C1 segment of cervical spinal cord (tissue), 14 donors: ENCODE results near the gene SORCS2.
A peak's percentile ranks its signal among the peaks of the same experiment; 100 is the strongest.

Experiments
- DNase-seq, 14 donors: peaks; one replicate each; lab custom pipeline; 2025; lab: John Stamatoyannopoulos, UW

Gene SORCS2

DNA sequence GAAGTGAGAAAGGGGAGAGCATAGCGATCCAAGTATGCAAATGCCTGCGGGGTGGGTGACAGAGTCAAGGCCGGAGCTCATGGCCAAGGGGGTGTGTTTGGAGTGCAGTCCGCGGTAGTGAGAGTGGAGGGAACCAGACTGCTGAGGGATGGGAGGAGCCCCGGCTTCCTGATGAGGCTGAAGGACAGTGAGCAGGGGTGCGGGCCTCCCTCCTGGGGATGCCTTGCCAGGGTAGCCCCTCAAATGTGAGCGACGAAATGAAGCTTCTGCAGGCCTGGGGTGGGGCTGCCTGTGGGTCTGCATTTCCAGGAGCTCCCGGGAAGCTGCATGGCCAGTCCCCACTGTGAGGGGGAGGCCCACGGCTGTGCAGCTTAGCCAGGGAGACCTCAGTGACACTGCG, 197.4 kb downstream of the SORCS2 start:
- no peak for DNase-seq

DNA sequence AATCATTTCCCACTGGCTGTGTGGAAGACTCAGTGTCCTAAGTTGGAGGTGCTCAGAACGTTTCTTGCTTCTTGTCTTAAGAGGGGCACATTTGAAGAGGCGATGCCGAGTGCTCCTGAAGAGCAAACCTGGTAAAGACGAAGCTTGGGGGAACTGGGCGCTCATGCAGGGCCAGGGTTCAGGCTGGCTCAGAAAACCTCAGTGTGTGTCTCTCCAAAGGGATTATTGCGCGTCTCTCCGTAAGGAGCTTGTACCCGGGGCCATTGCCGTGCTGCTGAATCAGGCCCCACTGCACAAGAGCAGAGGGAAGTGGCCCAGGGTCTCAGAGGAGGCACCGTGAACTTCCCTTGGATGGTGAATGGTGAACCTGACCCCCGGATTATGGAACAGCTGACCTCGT, 198.0 kb downstream of the SORCS2 start:
- no peak for DNase-seq

DNA sequence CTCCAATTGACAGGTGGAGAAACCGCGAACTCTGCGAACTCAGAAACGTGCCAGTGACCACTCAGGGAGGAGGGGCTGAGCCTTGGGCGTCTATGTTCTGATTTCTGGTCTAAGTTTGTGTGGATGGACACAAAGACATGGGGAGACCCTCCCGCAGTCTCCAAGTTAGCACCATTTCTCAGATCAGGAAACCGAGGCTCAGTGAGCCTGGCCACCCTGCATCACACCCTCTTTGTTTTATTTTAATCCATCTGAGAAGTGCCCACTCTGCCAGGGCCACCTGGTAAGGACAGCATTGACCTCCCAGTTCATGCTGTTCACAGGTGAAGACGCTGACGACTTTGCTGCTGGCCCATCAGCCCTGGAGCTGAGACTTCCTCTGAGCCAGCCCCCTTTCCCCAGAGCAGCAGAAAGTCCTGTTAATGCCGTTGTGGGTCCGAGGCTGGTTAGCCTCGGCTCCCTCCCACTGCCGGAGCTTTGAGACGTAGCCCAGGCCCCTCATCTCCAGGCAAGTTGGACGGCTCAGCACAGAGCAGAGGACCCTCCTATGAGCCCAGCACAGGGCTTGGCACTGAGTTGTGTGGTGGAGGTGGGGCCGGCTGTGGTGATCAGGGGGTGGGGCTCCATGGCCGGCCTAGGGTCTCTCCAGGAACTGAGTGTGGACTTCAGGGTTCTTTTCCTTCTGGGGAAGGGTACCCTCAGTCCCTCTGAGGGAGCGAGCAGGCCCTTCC, 198.7 kb downstream of the SORCS2 start:
- DNase-seq = no peak

DNA sequence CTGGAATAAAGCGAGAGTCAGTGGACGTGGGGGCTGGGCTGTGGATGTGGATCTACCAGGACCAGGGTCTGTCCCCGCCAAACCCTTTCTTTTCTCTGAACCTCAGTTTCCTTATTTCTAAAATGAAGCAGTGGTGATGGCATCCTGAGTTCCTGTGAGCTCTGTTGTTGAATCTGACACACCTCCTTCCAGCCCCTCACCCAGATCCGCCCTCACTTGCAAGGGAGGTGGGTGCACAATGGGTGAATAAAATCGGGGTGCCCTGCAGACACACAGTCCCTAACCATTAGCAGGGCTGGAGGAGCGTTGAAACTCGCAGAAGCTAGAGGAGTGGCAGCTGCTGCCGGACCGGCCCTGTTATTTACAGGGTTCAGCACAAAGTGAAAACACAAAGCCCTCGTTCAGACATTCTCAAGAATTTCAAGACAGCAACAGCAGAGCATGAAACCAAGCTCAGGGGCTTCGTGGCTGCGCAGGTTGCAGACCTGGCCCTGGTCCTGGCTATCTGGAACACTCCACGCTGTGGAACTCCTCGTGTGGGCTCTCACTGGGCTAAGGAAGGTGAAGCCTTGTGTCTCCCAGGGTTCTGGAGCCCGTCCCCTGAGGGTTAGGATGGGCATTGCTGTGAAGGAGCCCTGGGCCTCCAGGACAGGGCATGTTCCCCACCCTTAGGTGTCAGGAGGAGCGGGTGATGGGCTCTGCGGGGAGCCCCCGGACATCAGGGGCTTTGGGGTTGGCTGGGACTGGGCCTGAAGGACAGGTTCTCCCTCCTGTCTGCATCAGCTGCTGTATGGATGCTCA, 199.5 kb downstream of the SORCS2 start:
- DNase-seq = no peak

DNA sequence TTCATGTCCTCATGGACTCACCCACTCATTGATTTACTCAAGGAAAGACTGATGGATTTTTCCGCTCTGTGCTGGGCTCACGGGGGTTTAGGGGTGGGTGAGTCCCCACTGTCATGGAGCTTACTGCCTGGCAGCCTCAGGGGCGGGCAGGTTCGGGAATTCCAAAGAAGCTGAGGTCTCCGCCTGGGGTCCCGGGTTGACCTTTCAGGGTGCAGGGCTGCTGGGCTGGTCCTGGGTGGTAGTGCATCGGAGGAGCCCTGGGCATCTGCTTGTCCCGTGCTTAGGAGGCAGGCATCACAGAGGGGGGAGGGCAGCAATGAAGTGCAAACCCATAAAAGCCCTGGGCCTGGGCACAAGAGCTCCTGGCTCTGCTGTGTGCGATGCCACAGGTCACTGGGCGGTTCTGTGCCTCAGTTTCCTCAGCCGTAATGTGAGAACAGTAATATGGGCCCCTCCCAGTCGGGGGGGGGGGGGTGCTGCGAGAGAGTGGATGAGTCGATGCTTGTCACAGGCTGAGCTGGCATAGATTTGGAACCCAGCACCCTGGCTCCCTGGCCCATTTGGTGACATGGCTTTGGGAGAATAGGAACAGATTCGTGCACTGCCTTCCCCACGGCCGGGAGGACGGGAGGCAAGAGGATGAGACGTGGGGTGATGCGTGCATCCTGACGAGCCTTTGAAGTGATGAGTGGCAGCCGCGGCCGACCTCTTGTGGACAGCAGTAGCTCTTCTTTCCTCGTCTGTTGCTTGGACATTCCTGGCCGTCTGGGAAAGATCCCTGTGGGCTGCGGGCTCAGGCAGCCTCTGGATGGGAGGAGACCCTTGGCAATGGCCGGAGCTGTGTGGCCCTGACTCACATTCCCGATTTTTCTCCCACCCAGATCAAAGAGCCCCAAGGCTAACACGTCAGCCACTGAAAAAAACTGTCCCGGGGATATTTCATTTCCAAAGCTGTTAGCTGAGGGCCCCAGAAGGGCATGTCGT, 200.4 kb downstream of the SORCS2 start:
- peak in 1 of 14 donors; percentile 28 for DNase-seq

DNA sequence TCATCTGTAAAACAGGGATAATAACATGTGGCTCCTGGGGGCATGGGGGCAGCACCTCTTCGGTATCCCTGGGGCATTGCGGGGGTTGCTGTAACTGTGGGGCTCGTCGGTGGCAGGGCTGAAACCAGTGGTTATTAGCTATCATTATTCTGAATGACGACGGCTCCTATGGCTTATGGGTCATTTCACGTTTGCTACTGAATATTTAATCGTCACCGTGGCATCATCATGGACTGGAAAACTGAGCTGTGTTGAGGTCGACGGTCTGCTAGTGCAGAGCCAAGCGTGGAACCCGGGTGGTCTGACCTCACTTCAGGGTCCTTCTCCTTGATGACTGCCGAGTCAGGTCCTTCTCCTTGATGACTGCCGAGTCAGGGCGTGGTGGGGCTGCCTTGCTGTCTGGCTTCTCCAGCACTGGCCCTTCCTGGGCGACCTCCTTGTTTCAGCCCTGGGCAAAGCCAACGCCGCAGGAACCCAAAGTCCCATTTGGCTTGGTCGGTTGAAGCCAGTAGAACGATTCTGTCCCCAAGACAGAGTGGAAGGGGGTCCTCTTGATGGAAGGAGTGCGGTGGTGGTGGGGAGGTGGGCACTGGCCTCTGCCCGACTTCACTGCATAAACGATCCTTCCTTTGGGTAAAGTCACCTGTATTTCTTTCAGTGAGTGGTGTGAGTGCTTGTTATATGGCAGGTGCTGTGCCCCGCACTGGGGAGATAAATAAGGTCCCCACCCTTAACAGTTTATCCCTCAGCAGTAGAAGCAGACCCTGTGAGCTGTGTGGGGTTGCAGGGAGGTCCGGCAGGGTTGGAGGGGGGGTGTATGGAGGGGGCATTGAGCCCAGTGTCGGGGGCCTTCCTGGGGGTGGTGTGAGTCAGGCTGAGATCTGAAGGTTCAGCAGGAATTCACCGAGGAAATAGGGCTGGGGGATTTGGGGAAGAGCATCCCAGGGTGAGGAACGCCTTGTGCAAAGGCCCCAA, 201.6 kb downstream of the SORCS2 start:
- no peak for DNase-seq

DNA sequence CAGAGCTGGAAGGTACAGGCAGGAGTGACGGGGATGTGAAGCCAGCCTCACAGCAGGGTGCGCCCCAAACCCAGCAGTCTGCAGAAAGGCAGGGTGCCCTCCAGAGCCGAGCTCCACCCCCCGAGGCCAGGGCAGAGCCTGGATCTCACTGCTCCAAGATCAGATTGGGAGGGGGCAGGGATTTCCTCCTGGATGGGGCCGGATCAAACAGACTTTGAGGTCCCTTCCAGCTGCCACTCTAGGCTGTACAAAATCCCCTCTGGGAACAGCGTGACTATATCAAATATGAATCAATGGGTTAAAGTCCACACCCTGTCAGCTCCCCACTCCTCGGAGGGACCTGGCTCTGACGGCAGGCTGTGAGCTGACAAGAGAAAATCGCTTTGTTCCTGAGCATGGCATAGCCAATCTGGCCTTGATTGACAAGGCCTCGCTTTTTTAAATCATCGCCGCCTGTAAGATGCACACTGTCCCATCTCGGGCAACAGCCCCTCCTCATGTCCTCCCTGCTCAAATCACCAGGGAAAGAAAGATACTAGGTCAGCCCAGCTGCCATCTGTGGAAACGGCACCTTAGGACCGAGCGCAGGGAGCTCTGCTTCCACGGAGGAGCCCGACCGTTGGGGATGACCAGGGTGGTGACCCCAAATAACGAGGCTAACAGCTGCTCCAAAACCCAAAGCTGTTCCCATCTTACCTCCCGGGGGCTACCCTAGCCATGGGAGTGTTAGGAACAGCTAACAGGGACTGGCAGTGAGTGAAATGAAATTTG, 202.5 kb downstream of the SORCS2 start:
- DNase-seq = no peak

DNA sequence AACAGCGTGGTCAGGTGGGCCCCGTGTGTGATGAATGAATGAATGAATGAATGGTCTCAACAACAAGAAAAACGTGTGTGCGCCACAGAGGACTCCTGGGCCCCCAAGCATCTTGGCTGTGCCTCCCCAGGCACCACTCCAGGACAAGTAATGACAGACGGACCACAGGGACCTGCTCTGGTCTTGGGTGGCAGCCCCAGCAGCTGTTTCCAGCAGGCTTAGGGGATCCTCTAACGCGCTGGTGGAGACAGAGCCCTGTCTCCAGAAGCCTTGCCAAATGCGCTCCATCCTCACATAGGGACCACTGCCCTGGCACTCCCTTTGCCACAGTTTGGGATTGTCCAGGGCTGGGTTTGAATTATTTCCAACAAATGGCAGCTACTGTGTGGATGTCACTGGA, 203.3 kb downstream of the SORCS2 start:
- no peak for DNase-seq

DNA sequence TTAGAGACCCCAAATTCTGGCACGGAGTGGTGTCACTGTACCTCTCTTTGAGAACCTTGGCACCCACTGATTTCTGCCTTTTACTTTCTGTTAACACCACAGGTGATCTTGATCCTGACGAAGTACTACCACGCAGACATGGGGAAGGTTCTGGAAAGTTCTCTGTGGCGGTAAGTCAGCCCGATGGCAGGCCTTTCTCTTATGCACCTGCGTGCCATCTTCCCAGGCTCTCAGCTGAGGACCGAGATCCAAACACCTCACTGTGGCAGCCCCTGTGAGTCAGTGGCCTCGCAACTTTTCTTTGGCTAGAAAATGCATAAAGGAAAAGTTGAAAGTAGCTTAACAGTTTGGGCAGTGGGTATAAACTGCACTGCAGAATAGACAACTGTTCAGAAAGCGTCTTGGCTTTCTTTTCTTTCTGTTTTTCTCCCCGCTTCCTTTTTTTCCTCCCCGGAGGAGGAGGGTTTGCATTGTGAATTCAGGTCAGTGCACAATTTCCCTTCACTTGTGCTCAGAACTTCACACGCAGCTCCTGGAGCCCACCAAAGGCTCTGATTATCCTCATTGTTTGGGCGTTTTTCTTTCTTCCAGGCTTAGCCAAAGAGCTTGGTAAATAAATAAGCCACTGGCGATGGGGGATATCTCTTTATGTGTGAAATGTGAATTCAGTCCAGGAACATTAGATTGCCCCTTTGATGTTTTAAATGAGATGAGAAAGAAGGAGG, 204.0 kb downstream of the SORCS2 start:
- DNase-seq = no peak

DNA sequence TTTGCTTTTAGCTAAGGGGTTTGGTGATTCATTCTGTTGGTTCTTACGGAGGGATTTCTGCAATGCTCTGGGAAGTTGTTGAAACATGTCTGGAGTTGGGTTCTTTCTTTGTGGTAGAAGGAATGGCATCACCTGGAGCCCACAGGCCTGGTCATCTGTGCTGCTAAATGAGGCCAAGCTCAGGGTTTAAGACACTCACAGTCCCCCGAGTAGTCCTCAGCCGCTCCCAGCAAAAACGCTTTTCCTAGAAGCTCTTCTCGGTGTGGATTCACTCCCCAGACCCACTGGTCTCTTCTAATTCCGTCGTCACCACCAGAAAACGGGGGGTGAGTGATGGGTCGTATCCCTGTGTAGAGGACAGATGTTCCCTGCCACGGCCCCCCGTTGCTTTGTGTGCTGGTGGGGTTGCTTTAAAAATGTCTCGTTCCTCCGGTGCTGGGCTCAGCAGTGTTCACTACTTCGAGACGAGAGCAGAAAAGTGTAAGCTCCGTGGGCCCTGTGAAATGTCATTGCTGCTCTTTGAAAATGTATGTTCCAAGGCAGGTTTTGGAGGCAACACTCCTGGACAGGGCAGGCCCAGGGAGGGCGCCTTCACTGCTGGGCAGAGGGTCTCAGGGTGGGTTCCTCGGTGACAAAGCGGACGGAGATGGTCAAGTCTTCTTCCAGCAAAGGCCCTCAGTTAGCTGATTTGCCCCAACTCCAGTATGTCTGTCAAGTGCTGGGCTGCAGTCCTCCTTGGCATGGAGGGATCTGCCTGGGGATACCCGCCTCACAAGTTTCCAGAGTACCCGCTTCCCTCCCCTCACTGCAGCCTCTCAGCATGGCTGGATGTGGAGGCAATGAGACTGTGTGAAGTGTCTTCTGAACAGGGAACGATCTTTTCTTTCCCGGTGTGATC, 205.1 kb downstream of the SORCS2 start:
- no peak for DNase-seq

DNA sequence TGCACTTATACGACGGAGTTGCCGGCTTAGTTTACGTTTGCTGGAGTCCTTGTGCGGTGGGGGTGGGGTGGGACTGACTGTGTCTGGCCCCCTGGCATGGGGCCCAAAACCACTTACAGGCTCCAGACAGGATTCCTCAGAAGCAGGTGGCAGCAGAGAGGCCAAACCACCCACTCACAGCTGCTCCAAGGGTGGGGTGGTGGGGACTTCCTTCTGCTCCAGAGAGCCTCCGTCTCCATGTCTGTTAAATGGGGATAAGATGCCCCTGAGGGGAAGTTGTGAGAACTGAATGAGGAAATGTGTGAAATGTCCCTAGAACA, 205.7 kb downstream of the SORCS2 start:
- DNase-seq = no peak

DNA sequence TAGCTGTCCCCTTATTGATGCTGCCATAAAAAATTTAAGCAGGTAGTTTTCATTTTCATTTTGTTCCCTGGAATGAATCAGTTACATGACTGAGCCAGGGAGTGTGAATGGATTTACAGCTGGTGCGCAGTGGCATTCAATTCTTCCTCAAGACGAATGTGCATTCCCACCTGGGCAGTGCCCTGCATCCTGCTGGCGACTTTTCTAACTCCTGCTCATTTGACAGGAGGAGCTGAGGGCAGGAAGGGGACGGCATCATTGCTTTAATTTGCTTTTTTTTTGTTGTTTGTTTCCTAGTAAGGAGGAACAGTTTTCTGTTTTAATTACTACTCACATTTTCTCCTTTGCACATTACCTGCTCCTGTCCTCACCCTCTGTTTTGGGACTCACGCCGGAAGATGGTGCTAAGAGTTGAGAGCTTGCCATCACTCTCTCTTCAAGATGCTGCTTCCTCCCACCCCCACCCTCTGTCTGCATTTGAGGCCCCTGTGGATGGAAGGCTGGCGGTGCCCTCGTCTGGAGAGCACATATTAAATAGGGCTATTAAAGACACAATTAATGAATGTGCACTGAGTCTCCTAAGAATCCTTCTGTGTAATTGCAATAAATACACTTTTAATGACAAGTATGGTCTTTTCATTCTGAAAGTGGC, 206.6 kb downstream of the SORCS2 start:
- DNase-seq = no peak

DNA sequence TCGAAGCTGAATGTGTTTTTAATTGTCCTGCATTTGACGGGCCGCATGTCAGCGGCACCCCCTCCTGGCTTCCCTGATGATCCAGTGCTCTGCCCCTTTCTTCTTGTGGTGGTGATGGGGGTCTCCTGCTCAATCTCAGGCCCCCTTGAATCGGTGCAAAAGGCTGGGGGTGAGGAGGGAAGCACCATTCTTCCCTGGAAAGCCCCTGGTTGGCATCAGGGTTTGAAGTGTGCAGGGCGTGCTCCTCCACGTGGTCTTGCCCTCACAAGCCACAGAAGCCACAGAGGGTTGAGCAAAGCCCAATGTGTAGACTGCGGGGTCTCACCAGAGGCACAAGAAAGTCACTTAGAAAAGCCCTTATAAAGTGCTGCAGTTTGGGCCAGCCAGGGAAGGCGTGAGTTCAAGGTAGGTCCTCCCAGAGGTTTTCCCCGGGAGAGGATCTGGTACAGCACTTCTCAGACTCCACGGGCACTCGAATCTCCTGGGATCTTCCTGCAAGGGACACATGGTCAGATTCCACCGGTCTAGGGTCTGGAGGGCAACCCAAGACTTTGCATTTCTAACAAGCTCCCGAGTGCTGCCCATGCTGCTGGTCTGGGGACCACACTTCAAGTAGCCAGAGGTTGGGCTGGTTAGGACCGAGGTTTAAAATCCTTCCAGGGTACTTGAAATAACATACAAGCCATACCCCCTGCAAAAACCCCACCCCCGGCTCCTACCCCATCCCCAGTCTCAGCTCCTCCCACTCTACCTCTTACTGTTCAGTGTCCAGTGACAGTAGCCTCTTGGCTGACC, 207.3 kb downstream of the SORCS2 start:
- DNase-seq = no peak

DNA sequence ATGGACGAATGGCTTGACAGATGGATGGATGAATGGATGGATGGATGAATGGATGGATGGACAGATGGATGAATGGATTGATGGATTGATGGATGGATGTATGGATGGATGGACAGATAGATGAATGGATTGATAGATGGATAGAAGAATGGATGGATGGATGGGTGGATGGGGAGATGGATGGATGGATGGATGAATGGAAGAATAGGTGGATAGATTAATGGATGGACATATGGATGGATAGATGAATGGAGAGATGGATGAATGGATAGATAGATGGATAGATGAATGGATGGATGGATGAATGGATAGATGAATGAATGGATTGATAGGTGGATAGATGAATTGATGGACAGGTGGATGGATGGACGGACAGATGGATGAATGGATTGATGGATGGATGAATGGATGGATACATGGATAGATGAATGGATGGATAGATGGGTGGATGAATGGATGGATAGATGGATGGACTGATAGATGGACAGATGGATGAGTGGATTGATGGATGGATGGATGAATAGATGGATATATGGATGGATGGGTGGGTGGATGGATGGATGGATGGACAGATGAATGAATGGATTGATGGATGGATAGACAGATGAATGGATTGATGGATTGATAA, 208.4 kb downstream of the SORCS2 start:
- DNase-seq = no peak

DNA sequence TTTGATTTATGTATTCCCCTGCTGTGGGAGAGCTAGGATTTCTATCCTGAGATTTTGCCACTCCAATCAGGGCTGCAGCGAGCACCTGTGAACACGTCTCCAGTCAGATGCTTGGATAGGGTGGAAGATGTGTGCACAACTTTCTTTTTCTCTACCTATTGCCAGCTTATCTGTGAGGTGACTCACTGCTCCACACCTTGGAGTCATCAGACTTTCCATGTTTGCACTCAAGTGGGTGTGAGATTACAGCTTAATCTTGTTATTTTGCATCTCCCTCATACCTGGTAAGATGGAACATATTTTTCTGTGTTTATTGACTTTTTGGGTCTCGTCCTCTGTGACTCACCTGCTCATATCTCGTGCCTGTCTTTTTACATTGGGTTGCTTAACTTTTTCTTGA, 210.2 kb downstream of the SORCS2 start:
- DNase-seq = no peak

DNA sequence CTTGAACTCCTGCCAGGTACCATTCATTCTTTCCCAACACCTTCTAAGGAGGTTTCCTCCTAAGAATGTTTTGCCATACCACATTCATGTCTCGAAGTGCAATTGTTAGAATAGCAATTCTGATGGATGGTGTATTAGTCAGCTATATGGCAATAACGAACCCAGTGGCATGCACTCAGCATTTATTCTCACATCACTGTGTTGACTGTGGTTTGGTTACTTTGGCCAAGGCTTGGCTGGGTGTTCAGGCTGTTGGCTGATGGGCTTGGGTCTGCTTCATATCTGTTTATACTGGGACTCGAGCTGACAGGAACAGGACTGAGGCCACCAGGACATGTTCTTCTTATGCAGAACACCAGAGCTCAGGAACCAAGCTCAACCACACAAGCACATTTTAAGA, 210.7 kb downstream of the SORCS2 start:
- DNase-seq = no peak

DNA sequence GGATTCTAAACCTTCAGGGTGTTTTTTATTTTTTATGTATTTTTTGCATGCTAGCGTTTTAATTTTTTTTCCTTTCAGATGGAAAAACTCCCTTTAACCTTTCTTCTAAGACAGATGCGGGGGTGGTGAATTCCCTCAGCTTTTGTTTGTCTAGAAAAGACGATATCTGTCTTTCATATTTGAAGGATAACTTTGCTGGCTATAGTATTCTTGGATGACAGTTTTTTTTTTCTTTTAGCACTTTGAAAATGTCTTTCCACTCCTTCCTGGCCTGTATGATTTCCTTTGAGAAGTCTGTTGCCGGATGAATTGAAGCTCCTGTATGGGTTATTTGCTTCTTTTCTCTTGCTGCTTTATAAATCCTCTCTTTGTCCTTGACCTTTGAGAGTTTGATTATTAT, 215.8 kb downstream of the SORCS2 start:
- no peak for DNase-seq
